Measurements from ENCODE around the gene CC2D1A.
A peak's percentile ranks its signal among the peaks of the same experiment; 100 is the strongest.

The CC2D1A gene

GRCh38 chr19:13909430-13909829, 3.4 kb downstream of the CC2D1A start:
- Histone ChIP-seq H3K36me3 (ENCODE audit: control insufficient read depth in 1 of 2, insufficient read depth in 2 of 2, low read length in 2 of 2) (peaks cover 18 to 24% of the 10 kb centered on the region in 2 experiments), H3K4ac (ENCODE audit: low read depth, low read length) (no peak overlapping the region), H3K27ac (ENCODE audit: low read depth, low read length) (no peak overlapping the region), H3K18ac (ENCODE audit: low read length) (no peak overlapping the region), H3K79me2 (ENCODE audit: control insufficient read depth, insufficient read depth, low read length, poor library complexity) (peaks cover 5% of the 10 kb centered on the region), H3K4me2 (ENCODE audit: low read length) (no peak overlapping the region), H2BK120ac (ENCODE audit: insufficient read depth, low read length, poor library complexity) (no peak overlapping the region), H2AFZ (ENCODE audit: insufficient read depth, low read length, poor library complexity) (no peak overlapping the region), H3K4me3 (ENCODE audit: low read depth, low read length) (no peak overlapping the region), H3K14ac (ENCODE audit: low read length) (no peak overlapping the region), H4K12ac (ENCODE audit: low read depth, low read length) (no peak overlapping the region), H3K4me1 (ENCODE audit: control insufficient read depth in 1 of 2, insufficient read depth in 2 of 2, low read length in 2 of 2) (peaks cover 3 to 8% of the 10 kb centered on the region in 2 experiments), H3K9ac (ENCODE audit: low read length) (no peak overlapping the region), H3K79me1 (ENCODE audit: low read length) (peaks cover 5% of the 10 kb centered on the region), H2AK5ac (ENCODE audit: low read length) (no peak overlapping the region), H3K23ac (ENCODE audit: low read length) (no peak overlapping the region), H2BK5ac (ENCODE audit: low read depth, low read length, poor library complexity) (no peak overlapping the region), H3K27me3 (ENCODE audit: insufficient read depth, low read length) (no peaks in the 10 kb centered on the region), H4K91ac (ENCODE audit: low read depth, low read length) (no peak overlapping the region), H2BK12ac (ENCODE audit: low read length) (no peak overlapping the region), H4K8ac (ENCODE audit: low read depth, low read length) (no peak overlapping the region), H3K9me3 (ENCODE audit: insufficient read depth, low read depth, low read length) (no peaks in the 10 kb centered on the region)
- WGBS (ENCODE audit: extremely low coverage, insufficient coverage, insufficient read length), result no CpG with 5 or more reads among the region's 2 CpGs
- DNase-seq, result no peak

- no peak overlapping the region for H4K8ac ChIP-seq (ENCODE audit: low read depth, low read length)
- H3K9ac ChIP-seq (ENCODE audit: low read length), result no peak overlapping the region
- H3K79me2 ChIP-seq (ENCODE audit: control insufficient read depth, insufficient read depth, low read length, poor library complexity), result no peaks in the 10 kb centered on the region
- H3K18ac ChIP-seq (ENCODE audit: low read length), result no peak overlapping the region
- H3K4ac ChIP-seq (ENCODE audit: low read depth, low read length), result no peak overlapping the region
- H2BK12ac ChIP-seq (ENCODE audit: low read length), result no peak overlapping the region
- H3K79me1 ChIP-seq (ENCODE audit: low read length), result no peaks in the 10 kb centered on the region
- no peak overlapping the region for H3K27ac ChIP-seq (ENCODE audit: low read depth, low read length)
- no peak for DNase-seq
- no peak overlapping the region for H4K91ac ChIP-seq (ENCODE audit: low read depth, low read length)
- no peak overlapping the region for H2BK120ac ChIP-seq (ENCODE audit: insufficient read depth, low read length, poor library complexity)
- H3K4me1 ChIP-seq (ENCODE audit: control insufficient read depth in 1 of 2, insufficient read depth in 2 of 2, low read length in 2 of 2), result no peaks in the 10 kb centered on the region
- no peak overlapping the region for H3K4me2 ChIP-seq (ENCODE audit: low read length)
- no CpG with 5 or more reads among the region's 17 CpGs for WGBS (ENCODE audit: extremely low coverage, insufficient coverage, insufficient read length)
- no peak overlapping the region for H3K4me3 ChIP-seq (ENCODE audit: low read depth, low read length)
- H2AFZ ChIP-seq (ENCODE audit: insufficient read depth, low read length, poor library complexity), result no peak overlapping the region
- no peak overlapping the region for H4K12ac ChIP-seq (ENCODE audit: low read depth, low read length)
- no peak overlapping the region for H2AK5ac ChIP-seq (ENCODE audit: low read length)
- H3K36me3 ChIP-seq (ENCODE audit: control insufficient read depth in 1 of 2, insufficient read depth in 2 of 2, low read length in 2 of 2), result peaks cover 36 to 40% of the 10 kb centered on the region in 2 experiments
- no peaks in the 10 kb centered on the region for H3K9me3 ChIP-seq (ENCODE audit: insufficient read depth, low read depth, low read length)
- H3K14ac ChIP-seq (ENCODE audit: low read length), result no peak overlapping the region
- H3K23ac ChIP-seq (ENCODE audit: low read length), result no peak overlapping the region
- no peaks in the 10 kb centered on the region for H3K27me3 ChIP-seq (ENCODE audit: insufficient read depth, low read length)
- no peak overlapping the region for H2BK5ac ChIP-seq (ENCODE audit: low read depth, low read length, poor library complexity)
These were observed 7.4 kb downstream of the CC2D1A start for GRCh38 chr19:13913352-13913751.

- Histone ChIP-seq H3K36me3 (ENCODE audit: control insufficient read depth in 1 of 2, insufficient read depth in 2 of 2, low read length in 2 of 2) (peaks cover 46 to 47% of the 10 kb centered on the region in 2 experiments), H2BK120ac (ENCODE audit: insufficient read depth, low read length, poor library complexity) (no peak overlapping the region), H3K27ac (ENCODE audit: low read depth, low read length) (no peak overlapping the region), H3K9me3 (ENCODE audit: insufficient read depth, low read depth, low read length) (peaks cover 4% of the 10 kb centered on the region), H2BK5ac (ENCODE audit: low read depth, low read length, poor library complexity) (no peak overlapping the region), H3K79me2 (ENCODE audit: control insufficient read depth, insufficient read depth, low read length, poor library complexity) (no peaks in the 10 kb centered on the region), H3K4me1 (ENCODE audit: control insufficient read depth in 1 of 2, insufficient read depth in 2 of 2, low read length in 2 of 2) (no peaks in the 10 kb centered on the region), H3K9ac (ENCODE audit: low read length) (no peak overlapping the region), H4K91ac (ENCODE audit: low read depth, low read length) (no peak overlapping the region), H3K4ac (ENCODE audit: low read depth, low read length) (no peak overlapping the region), H3K14ac (ENCODE audit: low read length) (no peak overlapping the region), H3K27me3 (ENCODE audit: insufficient read depth, low read length) (no peaks in the 10 kb centered on the region), H4K8ac (ENCODE audit: low read depth, low read length) (no peak overlapping the region), H2BK12ac (ENCODE audit: low read length) (no peak overlapping the region), H4K12ac (ENCODE audit: low read depth, low read length) (no peak overlapping the region), H3K79me1 (ENCODE audit: low read length) (no peaks in the 10 kb centered on the region), H3K4me2 (ENCODE audit: low read length) (no peak overlapping the region), H2AK5ac (ENCODE audit: low read length) (no peak overlapping the region), H3K18ac (ENCODE audit: low read length) (no peak overlapping the region), H3K23ac (ENCODE audit: low read length) (no peak overlapping the region), H3K4me3 (ENCODE audit: low read depth, low read length) (no peak overlapping the region), H2AFZ (ENCODE audit: insufficient read depth, low read length, poor library complexity) (no peak overlapping the region)
- no CpG with 5 or more reads among the region's 3 CpGs for WGBS (ENCODE audit: extremely low coverage, insufficient coverage, insufficient read length)
- DNase-seq, result no peak
These were observed 8.8 kb downstream of the CC2D1A start for GRCh38 chr19:13914777-13915176.

- Histone ChIP-seq H3K9me3 (ENCODE audit: insufficient read depth, low read depth, low read length) (peaks cover 10% of the 10 kb centered on the region), H3K27me3 (ENCODE audit: insufficient read depth, low read length) (no peaks in the 10 kb centered on the region), H2BK12ac (ENCODE audit: low read length) (no peak overlapping the region), H3K14ac (ENCODE audit: low read length) (no peak overlapping the region), H3K79me2 (ENCODE audit: control insufficient read depth, insufficient read depth, low read length, poor library complexity) (no peaks in the 10 kb centered on the region), H3K4me3 (ENCODE audit: low read depth, low read length) (peak overlapping the region; percentile 53), H3K79me1 (ENCODE audit: low read length) (no peaks in the 10 kb centered on the region), H3K9ac (ENCODE audit: low read length) (peak overlapping the region; percentile 19), H3K23ac (ENCODE audit: low read length) (no peak overlapping the region), H2AFZ (ENCODE audit: insufficient read depth, low read length, poor library complexity) (no peak overlapping the region), H2BK120ac (ENCODE audit: insufficient read depth, low read length, poor library complexity) (no peak overlapping the region), H3K4me1 (ENCODE audit: control insufficient read depth in 1 of 2, insufficient read depth in 2 of 2, low read length in 2 of 2) (no peaks in the 10 kb centered on the region), H3K27ac (ENCODE audit: low read depth, low read length) (no peak overlapping the region), H4K91ac (ENCODE audit: low read depth, low read length) (no peak overlapping the region), H4K12ac (ENCODE audit: low read depth, low read length) (no peak overlapping the region), H3K4ac (ENCODE audit: low read depth, low read length) (no peak overlapping the region), H2BK5ac (ENCODE audit: low read depth, low read length, poor library complexity) (no peak overlapping the region), H4K8ac (ENCODE audit: low read depth, low read length) (no peak overlapping the region), H3K36me3 (ENCODE audit: control insufficient read depth in 1 of 2, insufficient read depth in 2 of 2, low read length in 2 of 2) (peaks cover 45 to 63% of the 10 kb centered on the region in 2 experiments), H2AK5ac (ENCODE audit: low read length) (no peak overlapping the region), H3K18ac (ENCODE audit: low read length) (no peak overlapping the region), H3K4me2 (ENCODE audit: low read length) (no peak overlapping the region)
- WGBS (ENCODE audit: extremely low coverage, insufficient coverage, insufficient read length), result no CpG with 5 or more reads among the region's 14 CpGs
- no peak for DNase-seq
These were observed 11.9 kb downstream of the CC2D1A start for GRCh38 chr19:13917888-13918406.

Data from trophoblast cell (in vitro differentiated cells and primary cell).